Measurements from ENCODE around the gene KDM4F.

KDM4F gene

GRCh38 chr11:95066716-95067038, 17.5 kb downstream of the KDM4F start, which contains the start of gene SRSF8:
Gene SRSF8 (plus strand): TSS chr11:95066919. CDS start chr11:95067227, 308 bp downstream.
- DNase-seq, result peak; percentile 58

GRCh38 chr11:95067039-95067840, 18.0 kb downstream of the KDM4F start:
- DNase-seq, result peak; percentile 82

GRCh38 chr11:95067841-95068219, 18.6 kb downstream of the KDM4F start:
- DNase-seq, result no peak

- peak; percentile 98 for DNase-seq
These were observed 19.3 kb downstream of the KDM4F start for GRCh38 chr11:95068549-95068948.

- DNase-seq, result no peak
These were observed 21.2 kb downstream of the KDM4F start for GRCh38 chr11:95070471-95070870.

GRCh38 chr11:95072948-95073347, 23.7 kb downstream of the KDM4F start:
- DNase-seq, result no peak

GRCh38 chr11:95074792-95075563, 25.8 kb downstream of the KDM4F start:
- DNase-seq, result peak; percentile 72

- peak; percentile 32 for DNase-seq
These were observed 27.2 kb downstream of the KDM4F start for GRCh38 chr11:95076416-95076815.

- DNase-seq, result peak; percentile 71
These were observed 27.8 kb downstream of the KDM4F start for GRCh38 chr11:95076981-95077380.

- DNase-seq, result no peak
These were observed 29.3 kb downstream of the KDM4F start for GRCh38 chr11:95078526-95078925.

- DNase-seq, result no peak
These were observed 31.8 kb downstream of the KDM4F start for GRCh38 chr11:95081010-95081409.

- no peak for DNase-seq
These were observed 32.2 kb downstream of the KDM4F start for GRCh38 chr11:95081412-95081811.

- DNase-seq, result no peak
These were observed 33.4 kb downstream of the KDM4F start for GRCh38 chr11:95082576-95083001.

- DNase-seq, result no peak
These were observed 35.3 kb downstream of the KDM4F start for GRCh38 chr11:95084509-95084908.

- DNase-seq, result no peak
These were observed 36.0 kb downstream of the KDM4F start for GRCh38 chr11:95085117-95085816.

GRCh38 chr11:95086151-95086550, 36.9 kb downstream of the KDM4F start:
- DNase-seq, result no peak

- peak; percentile 76 for DNase-seq
These were observed 37.8 kb downstream of the KDM4F start for GRCh38 chr11:95086836-95087570.

- peak; percentile 57 for DNase-seq
These were observed 39.9 kb downstream of the KDM4F start for GRCh38 chr11:95088946-95089619.

- DNase-seq, result peak; percentile 91
These were observed 40.7 kb downstream of the KDM4F start, which contains the start of gene ENDOD1 for GRCh38 chr11:95089620-95090542. Gene ENDOD1 (plus strand): TSS chr11:95089846. CDS start chr11:95089928, 82 bp downstream.

GRCh38 chr11:95091663-95092180, 42.5 kb downstream of the KDM4F start:
- DNase-seq, result no peak

All from hematopoietic multipotent progenitor cell treated with erythropoietin and hydrocortisone succinate and interleukin-3 and kit ligand, for 6 days (in vitro differentiated cells).